HG03039 (cell line): ENCODE data around the gene KRT14.
"Not testable (repeated sequence)": the region's sequence is repeated elsewhere in the genome, so short reads cannot be mapped to it uniquely, and the experiment has no call there.

Source experiments
- ATAC-seq: cut with Tn5 transposase; IDR thresholded peaks from one replicate; pipeline ENCODE4 v1.9.1; 2021; ENCODE audit warnings: mild to moderate bottlenecking, moderate library complexity; ENCODE audit not compliant: unreplicated experiment

Gene KRT14

DNA sequence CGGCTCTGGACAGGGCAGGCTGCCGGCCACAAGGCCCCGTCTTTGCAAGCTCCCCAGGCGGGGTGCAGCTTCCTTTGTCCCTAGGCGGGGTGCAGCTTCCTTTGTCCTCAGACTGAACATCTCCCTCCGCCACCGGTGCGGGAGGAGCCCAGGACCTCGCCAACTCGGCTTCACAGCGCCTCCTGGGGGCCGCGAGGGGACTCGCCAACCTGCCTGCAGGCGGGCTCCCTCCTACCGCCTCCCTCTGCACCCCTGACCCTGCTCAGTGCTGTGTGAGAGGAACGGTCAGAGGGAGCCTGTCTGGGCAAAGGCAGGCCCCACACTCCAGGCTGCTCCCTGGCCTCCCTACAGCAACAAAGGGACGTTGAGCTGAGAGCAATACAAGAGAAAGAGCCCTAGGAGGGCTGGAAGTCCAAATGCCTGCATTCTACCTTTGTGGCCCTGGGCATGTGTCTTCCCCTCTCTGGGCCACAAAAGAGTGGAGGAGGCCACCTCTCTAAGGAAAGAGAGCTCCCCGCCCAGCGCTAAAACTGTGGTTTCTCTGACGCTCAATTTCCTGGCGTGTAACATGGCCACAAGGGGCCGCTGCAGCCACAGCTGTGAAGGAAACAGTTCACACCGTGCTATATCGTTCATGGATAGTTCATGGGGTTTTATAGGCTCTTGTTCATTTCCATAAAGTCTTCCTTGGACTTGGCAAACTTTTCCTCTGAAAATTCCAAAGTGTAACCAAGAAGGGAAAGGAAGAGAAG is 37.7 kb downstream of the KRT14 start:
- no peak for ATAC-seq

DNA sequence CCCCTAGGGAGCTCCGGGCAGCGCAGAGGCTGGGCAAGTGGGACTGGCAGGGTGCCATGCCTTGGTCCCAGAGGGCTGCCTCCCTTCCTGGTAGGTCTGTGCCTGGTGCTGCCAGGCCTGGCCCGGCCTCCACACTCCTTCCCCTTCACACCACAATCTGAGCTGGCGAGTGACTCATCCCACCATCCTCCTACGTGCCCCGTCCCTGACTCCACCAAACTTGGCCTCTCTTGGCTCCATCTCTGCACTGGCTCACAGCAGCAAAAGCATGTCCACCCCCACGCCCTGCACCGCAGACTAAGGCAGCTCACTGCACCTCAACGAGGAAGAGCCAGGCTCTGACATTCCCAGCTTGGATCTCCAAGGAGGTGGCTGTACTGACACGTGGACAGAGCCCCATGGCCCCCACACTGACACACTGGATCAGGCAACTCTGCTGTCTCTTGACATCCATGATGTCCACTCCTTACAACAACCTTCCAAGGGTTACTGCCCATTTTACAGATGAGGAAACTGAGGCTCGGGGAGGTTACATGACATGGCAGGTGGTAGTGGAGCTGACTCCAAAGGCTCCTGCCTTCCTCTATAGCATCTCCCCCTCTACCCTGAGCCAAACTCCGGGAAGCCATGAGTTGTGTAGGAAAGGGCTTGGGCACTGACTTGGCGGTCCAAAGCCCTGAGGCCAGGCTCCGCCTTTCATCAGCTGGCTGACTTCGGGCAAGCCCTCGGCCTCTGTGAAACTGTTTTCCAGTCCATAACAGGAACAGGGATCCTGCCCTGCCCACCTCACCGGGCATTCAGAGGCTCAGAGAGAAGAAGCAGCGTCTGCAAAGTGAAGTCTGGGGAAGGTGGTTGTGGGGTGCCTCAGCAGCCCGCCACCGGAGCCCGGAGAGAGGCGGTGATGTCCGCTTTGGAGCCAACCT is 38.5 kb downstream of the KRT14 start:
- ATAC-seq: no peak

- ATAC-seq: no peak
Observed at GRCh38 chr17:41547378-41547841, 39.3 kb downstream of the KRT14 start.

GRCh38 chr17:41546819-41547218 is 39.9 kb downstream of the KRT14 start:
- ATAC-seq: no peak

DNA sequence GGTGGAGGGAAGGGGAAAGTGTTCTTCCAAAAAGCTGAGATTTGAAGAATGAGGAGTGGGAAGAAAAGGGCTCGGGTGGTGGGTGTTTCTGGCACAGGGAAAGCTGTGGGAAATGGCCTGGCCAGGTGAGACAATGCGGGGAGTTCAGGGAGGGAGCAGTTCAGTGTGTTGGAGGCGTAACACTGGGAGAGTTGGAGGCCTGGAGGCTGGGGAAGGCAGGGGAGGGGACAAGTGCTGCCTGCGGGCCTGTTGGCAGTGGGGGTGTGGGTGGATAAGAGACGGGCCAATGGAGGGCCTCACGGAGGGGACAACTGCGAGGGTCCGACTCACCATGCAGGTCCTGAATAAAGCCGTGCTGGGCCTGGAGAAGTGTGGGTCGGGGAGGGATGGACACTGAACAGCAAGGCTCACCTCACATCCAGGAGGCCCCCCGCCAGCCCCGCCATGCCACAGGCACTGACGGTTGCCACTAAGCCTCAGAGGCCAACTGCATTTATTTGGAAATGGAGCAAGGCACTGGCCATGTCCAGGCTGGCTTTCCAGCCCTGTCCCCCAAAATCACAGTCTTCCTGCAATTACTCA is 40.8 kb downstream of the KRT14 start:
- no peak for ATAC-seq

GRCh38 chr17:41544935-41545334 is 41.8 kb downstream of the KRT14 start:
- ATAC-seq: no peak

- ATAC-seq: no peak
Observed at GRCh38 chr17:41544491-41544892, 42.2 kb downstream of the KRT14 start.

GRCh38 chr17:41542786-41543185 is 43.9 kb downstream of the KRT14 start:
- not testable (repeated sequence) for ATAC-seq

GRCh38 chr17:41542357-41542756 is 44.3 kb downstream of the KRT14 start:
- ATAC-seq: no peak

- ATAC-seq: no peak
Observed at GRCh38 chr17:41540921-41541625, 45.6 kb downstream of the KRT14 start.

DNA sequence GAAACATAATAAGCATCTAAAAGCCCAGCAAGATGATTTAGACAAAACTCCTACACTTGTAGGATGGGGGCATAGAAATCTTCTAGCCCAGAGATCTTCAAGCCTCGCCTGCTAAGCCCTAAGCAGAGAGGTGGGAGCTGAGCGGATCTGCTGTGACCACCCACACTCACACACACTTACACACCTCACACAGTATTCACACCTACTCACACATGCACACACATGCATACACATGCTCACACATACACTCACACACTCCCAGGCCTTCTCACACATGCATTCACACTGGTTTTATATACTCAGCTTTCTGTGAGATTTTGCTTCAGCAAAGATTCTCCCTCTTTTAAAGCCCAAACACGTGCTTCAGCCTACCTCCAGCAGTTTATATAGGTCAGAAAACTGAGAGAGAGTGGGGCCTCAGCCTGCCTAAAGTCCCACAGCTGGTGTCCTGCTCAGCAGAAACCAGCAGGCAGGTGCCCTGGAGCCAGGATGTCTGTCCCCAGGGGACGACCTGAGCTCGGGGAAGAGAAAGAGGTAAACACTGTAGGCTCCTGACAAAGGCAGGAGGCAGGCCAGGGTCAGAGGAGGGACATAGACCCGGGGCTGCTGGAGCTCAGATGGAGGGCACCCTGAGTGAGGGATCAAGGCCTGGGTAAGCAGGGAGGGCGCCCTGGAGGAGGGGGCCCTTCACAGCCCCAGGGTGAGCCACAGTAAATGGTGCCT is 46.6 kb downstream of the KRT14 start:
- no peak for ATAC-seq

GRCh38 chr17:41539071-41539492 is 47.6 kb downstream of the KRT14 start:
- ATAC-seq: no peak

GRCh38 chr17:41538565-41538991 is 48.1 kb downstream of the KRT14 start:
- no peak for ATAC-seq

GRCh38 chr17:41537990-41538389 is 48.7 kb downstream of the KRT14 start:
- ATAC-seq: no peak

- ATAC-seq: no peak
Observed at GRCh38 chr17:41537614-41537954, 49.1 kb downstream of the KRT14 start.

DNA sequence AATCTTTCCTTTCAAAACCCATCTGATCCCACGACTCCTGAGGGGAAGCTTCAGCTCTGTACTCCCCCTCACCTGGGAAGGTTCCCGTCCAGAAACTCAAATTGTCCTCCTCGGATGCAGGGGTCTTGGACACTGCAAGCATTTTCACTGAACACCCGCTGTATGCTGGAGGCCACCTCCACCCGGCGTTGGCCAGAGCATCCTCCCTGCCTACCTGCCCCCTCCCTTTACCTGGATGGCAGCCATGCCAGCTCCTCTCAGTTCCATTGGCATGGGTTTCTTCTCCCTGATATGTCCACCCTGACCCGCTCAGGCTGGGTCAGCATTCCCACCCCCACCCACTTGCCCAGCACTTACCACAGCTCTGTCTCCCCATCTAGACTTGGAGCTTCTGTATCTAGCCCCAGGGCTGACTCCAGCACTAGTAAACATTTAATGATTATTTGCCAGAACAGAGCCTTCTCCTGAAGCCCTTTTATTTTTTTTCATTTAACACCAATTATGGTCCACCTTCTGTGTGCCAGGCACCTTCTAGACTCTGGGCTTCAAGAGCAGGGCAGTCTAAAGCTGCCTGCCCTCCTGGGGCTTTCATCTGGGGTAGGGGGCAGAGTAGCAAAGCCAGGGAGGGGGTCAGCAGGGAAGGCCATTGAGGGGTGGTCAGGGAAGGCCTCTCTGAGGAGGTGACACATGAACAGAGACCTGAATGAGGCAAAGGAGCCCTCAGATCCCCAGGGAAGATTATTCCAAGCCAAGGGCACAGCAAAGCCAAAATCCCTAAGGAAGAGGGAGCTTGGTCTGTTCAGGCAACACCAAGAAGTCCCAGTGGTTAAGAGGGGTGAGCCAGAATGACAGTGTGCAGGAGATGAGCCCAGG is 49.7 kb downstream of the KRT14 start:
- no peak for ATAC-seq

DNA sequence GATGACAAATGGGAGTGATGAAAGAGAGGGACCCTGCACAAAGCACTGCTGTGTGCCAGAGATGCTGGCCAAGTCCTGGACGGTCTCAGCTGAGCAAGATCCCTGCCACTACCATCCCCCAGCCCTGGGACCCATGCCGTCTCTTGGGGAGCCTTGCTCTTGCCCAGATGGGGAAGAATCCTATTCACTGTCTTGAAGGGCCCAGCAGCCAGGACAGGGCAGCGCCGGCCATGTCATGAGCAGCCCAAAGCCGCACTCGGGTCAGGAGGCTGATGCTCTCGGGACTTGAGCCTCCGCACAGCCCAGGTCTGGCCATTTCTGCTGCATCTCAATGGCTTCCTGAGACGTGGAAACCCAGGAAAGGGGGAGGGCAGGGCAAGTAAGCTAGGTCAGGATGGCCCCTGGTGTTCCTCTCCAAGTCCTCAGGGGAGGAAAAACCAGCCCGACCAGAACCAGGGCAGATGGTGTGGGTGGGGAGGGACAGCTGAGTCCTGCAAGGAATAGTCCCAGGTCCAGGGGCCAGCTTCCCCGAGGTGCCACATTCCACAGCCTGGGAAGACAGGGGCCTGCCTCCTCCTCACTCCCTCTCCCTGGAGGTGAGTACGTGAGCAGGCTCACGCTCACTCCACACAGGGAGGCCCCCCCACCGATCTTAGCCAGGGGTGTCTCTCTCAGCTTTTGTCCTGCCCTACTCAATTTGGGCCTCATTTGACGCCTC is 50.8 kb downstream of the KRT14 start:
- ATAC-seq: no peak

GRCh38 chr17:41534899-41535546 is 51.7 kb downstream of the KRT14 start:
- ATAC-seq: no peak
